Fibroblast of lung (primary cell): ENCODE data around the gene AP2A2. TPM values are rescaled to one million over a fixed set of nuclear protein-coding genes. Genes with fewer than 3 reads are reported as not detected.

ENCODE experiments used
- DNase-seq, 2 donors: peaks; one replicate each; pipeline versions ENCODE4 v3.0.0 to v3.0.0-alpha.2; 2010; ENCODE audit warnings: low read depth in 2 of 2
- H2AFZ ChIP-seq: 2 replicates; pipeline ENCODE4 v1.5.1; 2012; ENCODE audit warnings: low read length, control low read depth, inconsistent platforms
- H3K27ac ChIP-seq: 2 replicates; pipeline ENCODE4 v1.5.1; 2011; ENCODE audit warnings: low read length, control low read depth; ENCODE audit not compliant: insufficient read depth
- H3K27me3 ChIP-seq: 2 replicates; pipeline ENCODE4 v1.5.1; 2011; ENCODE audit warnings: mild to moderate bottlenecking, low read length; ENCODE audit not compliant: control insufficient read depth, insufficient read depth
- H3K36me3 ChIP-seq: 2 replicates; pipeline ENCODE4 v1.5.1; 2011; ENCODE audit warnings: low read length; ENCODE audit not compliant: control insufficient read depth, insufficient read depth
- H3K4me1 ChIP-seq: 2 replicates; pipeline ENCODE4 v1.5.1; 2011; ENCODE audit warnings: low read length; ENCODE audit not compliant: control insufficient read depth, insufficient read depth; ENCODE audit errors: extremely low read depth
- H3K4me2 ChIP-seq: 2 replicates; pipeline ENCODE4 v1.5.1; 2011; ENCODE audit warnings: low read length, control low read depth; ENCODE audit not compliant: insufficient read depth; ENCODE audit errors: extremely low read depth
- H3K4me3 ChIP-seq, 4 experiments: fragments of 200-600 bp in 1 of 4; sonication (generic) in 1 of 4; replicated peaks in 1 of 4; 2 replicates each; pipeline ENCODE4 v1.5.1; 2011 to 2016; ENCODE audit warnings: low read length in 4 of 4, low read depth in 3 of 4, mild to moderate bottlenecking in 3 of 4, control low read depth in 2 of 4, inconsistent platforms in 1 of 4, mixed read lengths in 1 of 4; ENCODE audit not compliant: insufficient read depth in 1 of 4; ENCODE audit errors: control extremely low read depth in 1 of 4
- H3K79me2 ChIP-seq: 2 replicates; pipeline ENCODE4 v1.5.1; 2012; ENCODE audit warnings: mild to moderate bottlenecking, low read length, inconsistent platforms; ENCODE audit not compliant: control insufficient read depth, insufficient read depth
- H3K9ac ChIP-seq: 2 replicates; pipeline ENCODE4 v1.5.1; 2011; ENCODE audit warnings: mild to moderate bottlenecking, low read length, control low read depth; ENCODE audit not compliant: insufficient read depth
- H3K9me3 ChIP-seq: 2 replicates; pipeline ENCODE4 v1.5.1; 2012; ENCODE audit warnings: low read depth, low read length; ENCODE audit not compliant: control insufficient read depth, insufficient read depth
- H4K20me1 ChIP-seq: 2 replicates; pipeline ENCODE4 v1.5.1; 2011; ENCODE audit warnings: low read length; ENCODE audit not compliant: control insufficient read depth, insufficient read depth; ENCODE audit errors: extremely low read depth
- EZH2 ChIP-seq: IDR thresholded peaks from 2 replicates; pipeline ENCODE4 v1.5.1; 2012; ENCODE audit warnings: low read length, control low read depth, mild to moderate bottlenecking; ENCODE audit errors: missing control alignments
- polyA plus RNA-seq, 2 donors: library from polyadenylated mRNA; depleted of rRNA in 1 of 2; stranded (reverse) in 1 of 2; unstranded in 1 of 2; fragments of >200 nt; gene quantifications; 2 replicates each; pipeline ENCODE4 v1.2.1, GENCODE V29; 2011 to 2012; ENCODE audit warnings: missing spikeins in 1 of 2
- total RNA-seq: library from RNA; depleted of rRNA; stranded (reverse); fragments of >200 nt; gene quantifications from 2 replicates; pipeline ENCODE4 v1.2.1, GENCODE V29; 2014
- TF ChIP-seq, protein P1 (sequence below), 2 donors: IDR thresholded peaks in 1 of 2; conservative IDR thresholded peaks in 1 of 2; 1 replicate in 1 of 2; 2 replicates in 1 of 2; pipeline ENCODE4 v1.5.1; 2011 to 2012; ENCODE audit warnings: low read length in 2 of 2, control low read depth in 1 of 2, inconsistent platforms in 1 of 2, low read depth in 1 of 2, mild to moderate bottlenecking in 1 of 2

Gene AP2A2
- total and polyA plus RNA-seq, 2 donors (not counting 1 experiment from before 2014, with no cell fraction given), result 21.6 to 46.1 TPM

DNA sequence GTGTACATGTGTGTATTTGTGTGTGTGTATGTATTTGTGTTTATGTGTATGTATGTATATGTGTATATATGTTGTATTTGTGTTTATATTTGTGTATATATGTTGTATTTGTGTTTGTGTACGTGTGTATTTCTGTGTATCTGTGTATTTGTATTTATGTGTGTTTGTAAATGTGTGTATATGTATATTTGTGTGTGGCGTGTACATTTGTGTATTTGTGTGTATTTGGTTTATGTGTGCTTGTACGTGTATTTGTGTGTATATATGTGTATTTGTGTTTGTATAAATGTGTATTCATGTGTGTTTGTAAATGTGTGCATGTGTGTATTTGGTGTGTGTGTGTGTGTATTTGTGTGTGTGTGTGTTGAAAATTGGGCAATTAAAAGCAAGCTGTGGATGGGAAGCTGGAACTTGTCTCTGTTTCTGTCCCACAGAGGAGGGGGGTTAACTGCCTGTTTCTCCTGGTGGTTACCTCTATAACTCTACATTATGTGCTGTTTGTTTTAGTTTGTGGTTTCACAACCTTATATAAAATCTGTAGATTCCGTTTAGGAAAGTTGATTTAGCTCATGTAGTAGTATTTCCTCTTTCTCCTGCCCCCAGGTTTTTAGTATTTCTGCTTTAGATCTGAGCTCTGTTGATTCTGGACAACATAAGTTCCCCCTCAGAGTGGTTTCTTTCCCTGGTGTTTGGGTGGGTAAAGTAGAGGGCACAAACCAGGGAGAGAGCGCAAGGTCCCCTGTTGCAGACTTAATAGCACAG lies 28.9 kb downstream of the AP2A2 start:
- Histone ChIP-seq H3K9ac (no peak overlapping the region), H3K4me3 (no peak overlapping the region), H3K27me3 (no peaks in the 10 kb centered on the region), H2AFZ (no peak overlapping the region), H3K4me2 (no peak overlapping the region), H3K27ac (no peak overlapping the region), H4K20me1 (no peaks in the 10 kb centered on the region), H3K4me1 (no peaks in the 10 kb centered on the region), H3K9me3 (no peaks in the 10 kb centered on the region), H3K79me2 (peaks cover 19% of the 10 kb centered on the region), H3K36me3 (no peaks in the 10 kb centered on the region)
- no peak for TF ChIP-seq EZH2
- TF ChIP-seq, protein P1, sequence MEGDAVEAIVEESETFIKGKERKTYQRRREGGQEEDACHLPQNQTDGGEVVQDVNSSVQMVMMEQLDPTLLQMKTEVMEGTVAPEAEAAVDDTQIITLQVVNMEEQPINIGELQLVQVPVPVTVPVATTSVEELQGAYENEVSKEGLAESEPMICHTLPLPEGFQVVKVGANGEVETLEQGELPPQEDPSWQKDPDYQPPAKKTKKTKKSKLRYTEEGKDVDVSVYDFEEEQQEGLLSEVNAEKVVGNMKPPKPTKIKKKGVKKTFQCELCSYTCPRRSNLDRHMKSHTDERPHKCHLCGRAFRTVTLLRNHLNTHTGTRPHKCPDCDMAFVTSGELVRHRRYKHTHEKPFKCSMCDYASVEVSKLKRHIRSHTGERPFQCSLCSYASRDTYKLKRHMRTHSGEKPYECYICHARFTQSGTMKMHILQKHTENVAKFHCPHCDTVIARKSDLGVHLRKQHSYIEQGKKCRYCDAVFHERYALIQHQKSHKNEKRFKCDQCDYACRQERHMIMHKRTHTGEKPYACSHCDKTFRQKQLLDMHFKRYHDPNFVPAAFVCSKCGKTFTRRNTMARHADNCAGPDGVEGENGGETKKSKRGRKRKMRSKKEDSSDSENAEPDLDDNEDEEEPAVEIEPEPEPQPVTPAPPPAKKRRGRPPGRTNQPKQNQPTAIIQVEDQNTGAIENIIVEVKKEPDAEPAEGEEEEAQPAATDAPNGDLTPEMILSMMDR (conservative IDR thresholded peaks at IDR 0.05 in 1 of 2, IDR thresholded peaks at IDR 0.05 in 1 of 2; ENCODE audit: low read depth in 1 of 2, low read length in 2 of 2), result no peak
- no peak for DNase-seq

DNA sequence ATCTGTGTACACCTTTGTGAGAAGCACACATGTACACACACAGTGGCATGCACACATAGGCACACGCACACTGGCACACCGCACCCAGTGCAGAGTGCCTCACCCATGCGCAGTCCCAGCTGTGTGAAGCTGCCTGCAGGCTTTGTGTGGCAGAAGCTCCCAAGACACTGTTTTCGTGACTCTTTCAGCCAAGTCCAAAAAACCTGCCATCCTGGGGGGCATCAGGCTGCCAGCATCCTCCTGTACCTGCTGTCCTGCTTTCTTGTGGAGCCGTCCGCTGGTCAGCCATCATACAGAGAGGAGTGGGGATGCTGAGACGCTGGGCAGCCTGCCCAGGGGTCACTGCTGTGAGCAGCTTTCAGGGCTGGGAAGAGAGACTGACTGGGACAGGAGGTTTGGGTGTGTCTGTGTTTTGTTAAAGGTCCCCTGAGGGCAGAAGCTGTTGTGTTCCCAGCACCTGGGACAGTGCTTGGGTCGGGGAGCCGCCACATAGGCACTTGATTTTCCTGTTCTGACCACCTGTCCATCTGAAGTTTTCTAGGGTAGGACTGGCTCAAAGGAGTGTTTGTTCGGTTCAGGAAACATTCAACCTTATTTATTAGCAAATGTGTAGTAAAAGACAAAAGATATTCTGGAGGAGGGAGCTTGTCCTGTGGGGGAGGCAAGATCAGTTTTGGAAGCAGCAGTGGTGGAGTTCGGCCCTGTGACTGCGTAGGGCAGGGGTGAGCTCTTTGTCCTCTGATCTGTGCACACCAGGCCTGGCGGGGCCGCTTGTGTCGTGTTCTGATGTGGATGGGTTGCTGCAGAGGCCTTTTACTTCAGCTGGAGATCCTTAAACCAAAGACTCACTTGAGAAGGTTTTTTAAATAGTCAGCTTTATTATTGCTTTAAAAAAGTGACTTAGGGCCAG lies 29.7 kb downstream of the AP2A2 start:
- H3K27me3 ChIP-seq, result no peaks in the 10 kb centered on the region
- DNase-seq, result no peak
- no peaks in the 10 kb centered on the region for H4K20me1 ChIP-seq
- no peaks in the 10 kb centered on the region for H3K9me3 ChIP-seq
- H3K27ac ChIP-seq, result no peak overlapping the region
- peaks cover 19% of the 10 kb centered on the region for H3K79me2 ChIP-seq
- H3K36me3 ChIP-seq, result no peaks in the 10 kb centered on the region
- no peak overlapping the region for H3K4me2 ChIP-seq
- no peak overlapping the region for H3K9ac ChIP-seq
- H2AFZ ChIP-seq, result no peak overlapping the region
- no peak for TF ChIP-seq EZH2
- TF ChIP-seq, protein P1 (conservative IDR thresholded peaks at IDR 0.05 in 1 of 2, IDR thresholded peaks at IDR 0.05 in 1 of 2; ENCODE audit: low read depth in 1 of 2, low read length in 2 of 2), result no peak
- no peak overlapping the region for H3K4me3 ChIP-seq
- no peaks in the 10 kb centered on the region for H3K4me1 ChIP-seq

DNA sequence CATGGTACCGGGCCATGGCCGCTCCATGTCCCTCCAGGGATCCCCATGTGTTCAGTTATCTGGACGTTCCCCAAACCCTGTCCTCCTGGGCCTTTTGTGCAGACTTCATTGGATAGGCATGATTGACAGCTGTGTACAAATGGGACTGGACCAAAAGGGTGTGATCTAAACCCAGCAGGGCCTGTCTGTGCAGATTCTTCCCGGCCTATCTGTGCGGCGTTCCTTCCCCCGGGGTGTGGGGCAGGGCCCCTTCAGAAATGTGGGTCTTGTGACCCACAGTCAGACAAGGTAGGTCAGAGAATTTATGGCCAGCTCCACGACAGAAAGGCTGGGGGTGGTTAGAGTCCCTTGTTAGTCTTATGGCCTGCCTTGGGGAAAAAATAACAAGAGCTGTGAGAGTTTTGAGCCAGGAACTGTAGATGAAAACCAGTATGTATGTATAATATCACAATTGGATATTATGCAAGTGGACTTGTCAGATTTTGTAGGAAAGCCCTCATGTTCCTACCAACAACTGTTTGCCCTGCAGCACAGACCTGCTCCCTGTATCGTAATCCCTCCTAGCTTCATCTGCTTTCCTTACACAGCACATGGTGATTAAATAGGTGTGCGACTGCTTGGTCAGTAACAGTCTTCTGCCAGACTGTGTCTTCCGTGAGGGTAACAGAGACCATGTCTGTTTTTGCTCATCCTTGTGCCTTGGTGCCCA lies 31.7 kb downstream of the AP2A2 start:
- H3K27me3 ChIP-seq, result no peaks in the 10 kb centered on the region
- no peak overlapping the region for H3K4me2 ChIP-seq
- peaks cover 19% of the 10 kb centered on the region for H3K79me2 ChIP-seq
- DNase-seq, result no peak
- no peak overlapping the region for H3K9ac ChIP-seq
- no peaks in the 10 kb centered on the region for H3K4me1 ChIP-seq
- H3K4me3 ChIP-seq, result no peak overlapping the region
- no peak overlapping the region for H3K27ac ChIP-seq
- H3K9me3 ChIP-seq, result no peaks in the 10 kb centered on the region
- no peak overlapping the region for H2AFZ ChIP-seq
- no peaks in the 10 kb centered on the region for H3K36me3 ChIP-seq
- TF ChIP-seq, protein P1 (conservative IDR thresholded peaks at IDR 0.05 in 1 of 2, IDR thresholded peaks at IDR 0.05 in 1 of 2; ENCODE audit: low read depth in 1 of 2, low read length in 2 of 2), result no peak
- no peak for TF ChIP-seq EZH2
- H4K20me1 ChIP-seq, result no peaks in the 10 kb centered on the region
